ENCODE data around the gene CDH23.

The CDH23 gene

GRCh38 chr10:71504168-71504567, 107.4 kb downstream of the CDH23 start:
- TF ChIP-seq FOXP2 (optimal IDR thresholded peaks at IDR 0.05; ENCODE audit: borderline replicate concordance, extremely low read depth, extremely low read length, insufficient read depth): no peak
- no peak for TF ChIP-seq POLR2AphosphoS5 (IDR thresholded peaks at IDR 0.05; ENCODE audit: low read depth, low read length)
- TF ChIP-seq, protein P1, sequence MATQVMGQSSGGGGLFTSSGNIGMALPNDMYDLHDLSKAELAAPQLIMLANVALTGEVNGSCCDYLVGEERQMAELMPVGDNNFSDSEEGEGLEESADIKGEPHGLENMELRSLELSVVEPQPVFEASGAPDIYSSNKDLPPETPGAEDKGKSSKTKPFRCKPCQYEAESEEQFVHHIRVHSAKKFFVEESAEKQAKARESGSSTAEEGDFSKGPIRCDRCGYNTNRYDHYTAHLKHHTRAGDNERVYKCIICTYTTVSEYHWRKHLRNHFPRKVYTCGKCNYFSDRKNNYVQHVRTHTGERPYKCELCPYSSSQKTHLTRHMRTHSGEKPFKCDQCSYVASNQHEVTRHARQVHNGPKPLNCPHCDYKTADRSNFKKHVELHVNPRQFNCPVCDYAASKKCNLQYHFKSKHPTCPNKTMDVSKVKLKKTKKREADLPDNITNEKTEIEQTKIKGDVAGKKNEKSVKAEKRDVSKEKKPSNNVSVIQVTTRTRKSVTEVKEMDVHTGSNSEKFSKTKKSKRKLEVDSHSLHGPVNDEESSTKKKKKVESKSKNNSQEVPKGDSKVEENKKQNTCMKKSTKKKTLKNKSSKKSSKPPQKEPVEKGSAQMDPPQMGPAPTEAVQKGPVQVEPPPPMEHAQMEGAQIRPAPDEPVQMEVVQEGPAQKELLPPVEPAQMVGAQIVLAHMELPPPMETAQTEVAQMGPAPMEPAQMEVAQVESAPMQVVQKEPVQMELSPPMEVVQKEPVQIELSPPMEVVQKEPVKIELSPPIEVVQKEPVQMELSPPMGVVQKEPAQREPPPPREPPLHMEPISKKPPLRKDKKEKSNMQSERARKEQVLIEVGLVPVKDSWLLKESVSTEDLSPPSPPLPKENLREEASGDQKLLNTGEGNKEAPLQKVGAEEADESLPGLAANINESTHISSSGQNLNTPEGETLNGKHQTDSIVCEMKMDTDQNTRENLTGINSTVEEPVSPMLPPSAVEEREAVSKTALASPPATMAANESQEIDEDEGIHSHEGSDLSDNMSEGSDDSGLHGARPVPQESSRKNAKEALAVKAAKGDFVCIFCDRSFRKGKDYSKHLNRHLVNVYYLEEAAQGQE (IDR thresholded peaks at IDR 0.05; ENCODE audit: insufficient read depth in 1 of 2, low read depth in 2 of 2, low read length in 2 of 2): no peak
- no peak for TF ChIP-seq TAF1 (IDR thresholded peaks at IDR 0.05; ENCODE audit: borderline replicate concordance, insufficient read depth, low read length)
- TF ChIP-seq SIN3A (IDR thresholded peaks at IDR 0.05; ENCODE audit: borderline replicate concordance, insufficient read depth, low read length): no peak

- no peak for TF ChIP-seq POLR2AphosphoS5 (IDR thresholded peaks at IDR 0.05; ENCODE audit: low read depth, low read length)
- no peak for TF ChIP-seq TAF1 (IDR thresholded peaks at IDR 0.05; ENCODE audit: borderline replicate concordance, insufficient read depth, low read length)
- TF ChIP-seq, protein P1 (IDR thresholded peaks at IDR 0.05; ENCODE audit: insufficient read depth in 1 of 2, low read depth in 2 of 2, low read length in 2 of 2): no peak
- TF ChIP-seq SIN3A (IDR thresholded peaks at IDR 0.05; ENCODE audit: borderline replicate concordance, insufficient read depth, low read length): no peak
- no peak for TF ChIP-seq FOXP2 (optimal IDR thresholded peaks at IDR 0.05; ENCODE audit: borderline replicate concordance, extremely low read depth, extremely low read length, insufficient read depth)
These were observed 107.8 kb downstream of the CDH23 start for GRCh38 chr10:71504570-71504969.

DNA sequence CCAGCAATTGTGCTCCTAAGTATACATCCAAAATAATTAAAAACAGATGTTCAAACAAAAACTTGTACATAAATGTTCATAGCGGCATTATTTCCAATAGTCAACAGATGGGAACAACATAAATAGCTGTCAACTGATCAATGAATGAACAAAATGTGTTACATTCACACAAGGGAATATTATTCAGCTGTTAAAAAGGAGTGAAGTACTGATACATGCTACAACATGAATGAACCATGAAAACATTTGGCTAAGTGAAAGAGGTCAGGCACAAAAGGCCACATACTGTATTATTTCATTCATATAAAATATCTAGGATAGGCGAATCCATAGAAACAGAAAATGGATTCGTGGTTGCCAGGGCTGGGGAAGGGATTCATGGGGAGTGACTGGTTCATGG, 109.1 kb downstream of the CDH23 start:
- TF ChIP-seq FOXP2 (optimal IDR thresholded peaks at IDR 0.05; ENCODE audit: borderline replicate concordance, extremely low read depth, extremely low read length, insufficient read depth) (no peak), TAF1 (IDR thresholded peaks at IDR 0.05; ENCODE audit: borderline replicate concordance, insufficient read depth, low read length) (no peak), SIN3A (IDR thresholded peaks at IDR 0.05; ENCODE audit: borderline replicate concordance, insufficient read depth, low read length) (no peak), POLR2AphosphoS5 (IDR thresholded peaks at IDR 0.05; ENCODE audit: low read depth, low read length) (no peak)
- TF ChIP-seq, protein P1 (IDR thresholded peaks at IDR 0.05; ENCODE audit: insufficient read depth in 1 of 2, low read depth in 2 of 2, low read length in 2 of 2): no peak

- TF ChIP-seq TAF1 (IDR thresholded peaks at IDR 0.05; ENCODE audit: borderline replicate concordance, insufficient read depth, low read length) (no peak), SIN3A (IDR thresholded peaks at IDR 0.05; ENCODE audit: borderline replicate concordance, insufficient read depth, low read length) (no peak), FOXP2 (optimal IDR thresholded peaks at IDR 0.05; ENCODE audit: borderline replicate concordance, extremely low read depth, extremely low read length, insufficient read depth) (no peak), POLR2AphosphoS5 (IDR thresholded peaks at IDR 0.05; ENCODE audit: low read depth, low read length) (no peak)
- TF ChIP-seq, protein P1 (IDR thresholded peaks at IDR 0.05; ENCODE audit: insufficient read depth in 1 of 2, low read depth in 2 of 2, low read length in 2 of 2): no peak
These were observed 112.7 kb downstream of the CDH23 start for GRCh38 chr10:71509444-71509843.

DNA sequence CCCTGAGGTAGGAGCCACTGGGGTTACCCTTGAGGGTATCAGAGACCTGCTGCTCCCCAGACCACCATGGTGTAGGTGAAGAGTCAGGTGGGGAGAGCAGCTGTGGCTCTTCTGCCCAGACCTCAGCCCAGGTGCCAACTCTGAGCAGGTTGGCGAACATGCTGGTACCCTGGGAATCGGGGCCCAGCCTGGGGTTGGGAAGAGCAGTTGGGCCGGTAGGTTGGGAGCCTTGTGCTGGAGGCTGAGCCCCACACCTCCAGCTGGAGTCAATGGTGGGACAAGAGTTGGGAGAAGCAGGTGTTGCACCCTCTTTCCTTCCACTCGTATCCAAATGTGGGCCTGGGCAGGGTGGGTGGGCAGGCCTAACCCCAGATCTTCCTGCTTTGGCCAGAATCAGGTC, 114.5 kb downstream of the CDH23 start:
- TF ChIP-seq TAF1 (IDR thresholded peaks at IDR 0.05; ENCODE audit: borderline replicate concordance, insufficient read depth, low read length) (no peak), SIN3A (IDR thresholded peaks at IDR 0.05; ENCODE audit: borderline replicate concordance, insufficient read depth, low read length) (no peak), POLR2AphosphoS5 (IDR thresholded peaks at IDR 0.05; ENCODE audit: low read depth, low read length) (no peak), FOXP2 (optimal IDR thresholded peaks at IDR 0.05; ENCODE audit: borderline replicate concordance, extremely low read depth, extremely low read length, insufficient read depth) (no peak)
- TF ChIP-seq, protein P1 (IDR thresholded peaks at IDR 0.05; ENCODE audit: insufficient read depth in 1 of 2, low read depth in 2 of 2, low read length in 2 of 2): no peak
